WI38 (cell line): ENCODE data around the gene RPAP2.
"Not testable (repeated sequence)": the region's sequence is repeated elsewhere in the genome, so short reads cannot be mapped to it uniquely, and the experiment has no call there.

Experiments used
- H3K4me3 ChIP-seq: 2 replicates; pipeline ENCODE4 v1.5.1; 2011; ENCODE audit warnings: low read depth, mild to moderate bottlenecking, control low read depth, low read length
- CTCF ChIP-seq: IDR thresholded peaks from 2 replicates; pipeline ENCODE4 v1.5.1; 2012; ENCODE audit warnings: low read depth, mild to moderate bottlenecking, control low read depth, low read length

Gene RPAP2

GRCh38 chr1:92298573-92299476 lies at the start of gene RPAP2, which contains the start of gene GLMN:
Gene RPAP2 (plus strand): TSS chr1:92299059. CDS start chr1:92299074, 15 bp downstream.
Gene GLMN (minus strand): TSS chr1:92298987. CDS start chr1:92297999, 988 bp downstream.
- H3K4me3 ChIP-seq, result peak within 1 kb of the TSS; percentile 76
- TF ChIP-seq CTCF, result no peak

- not testable (repeated sequence) for H3K4me3 ChIP-seq
These were observed 44.1 kb upstream of the RPAP2 start for GRCh38 chr1:92254714-92255113.

- TF ChIP-seq CTCF, result no peak
- no peak overlapping the region for H3K4me3 ChIP-seq
These were observed 39.5 kb upstream of the RPAP2 start for GRCh38 chr1:92259350-92259749.

- no peak overlapping the region for H3K4me3 ChIP-seq
- TF ChIP-seq CTCF, result no peak
These were observed 36.3 kb upstream of the RPAP2 start for GRCh38 chr1:92262516-92262915.

- no peak for TF ChIP-seq CTCF
- no peak overlapping the region for H3K4me3 ChIP-seq
These were observed 25.8 kb upstream of the RPAP2 start for GRCh38 chr1:92273039-92273438.

- no peak for TF ChIP-seq CTCF
These were observed 23.9 kb upstream of the RPAP2 start for GRCh38 chr1:92274939-92275338.

GRCh38 chr1:92276082-92276481 lies 22.8 kb upstream of the RPAP2 start:
- no peak overlapping the region for H3K4me3 ChIP-seq
- TF ChIP-seq CTCF, result no peak

More at GRCh38 chr1:92274939-92275338, 23.9 kb upstream of the RPAP2 start:
- H3K4me3 ChIP-seq, result no peak overlapping the region
